Neutrophil (primary cell): Measurements from ENCODE around the gene OSGIN1.

Experiments
- H3K27ac ChIP-seq: fragments of 200-600 bp; sonication (generic); 2 replicates; pipeline ENCODE4 v1.5.1; 2016; ENCODE audit warnings: mild to moderate bottlenecking, moderate library complexity
- H3K27me3 ChIP-seq: fragments of 200-600 bp; sonication (generic); 2 replicates; pipeline ENCODE4 v1.6.0; 2016; ENCODE audit warnings: mild to moderate bottlenecking
- H3K36me3 ChIP-seq: fragments of 200-600 bp; sonication (generic); 2 replicates; pipeline ENCODE4 v1.5.1; 2017
- H3K4me1 ChIP-seq, 2 experiments: fragments of 200-600 bp in 1 of 2; sonication (generic) in 1 of 2; 1 replicate in 1 of 2; 2 replicates in 1 of 2; pipeline versions ENCODE4 v1.5.1 to v1.6.1; 2013 to 2016; ENCODE audit warnings: low read depth in 1 of 2, low read length in 1 of 2, mild to moderate bottlenecking in 1 of 2, moderate library complexity in 1 of 2; ENCODE audit not compliant: control insufficient read depth in 1 of 2, insufficient read depth in 1 of 2
- H3K4me3 ChIP-seq, 2 experiments: fragments of 200-600 bp in 1 of 2; sonication (generic) in 1 of 2; 1 replicate in 1 of 2; 2 replicates in 1 of 2; pipeline ENCODE4 v1.5.1; 2013 to 2016; ENCODE audit warnings: low read depth in 1 of 2, low read length in 1 of 2, mild to moderate bottlenecking in 1 of 2, moderate library complexity in 1 of 2
- H3K9me3 ChIP-seq: fragments of 200-600 bp; sonication (generic); 2 replicates; pipeline ENCODE4 v1.5.1; 2016
- CTCF ChIP-seq: fragments of 200-600 bp; sonication (generic); IDR thresholded peaks from 2 replicates; pipeline ENCODE4 v1.5.1; 2016; ENCODE audit warnings: antibody characterized with exemption

The OSGIN1 gene

GRCh38 chr16:83951544-83951943 is 1.5 kb upstream of the OSGIN1 start:
- TF ChIP-seq CTCF = no peak
- Histone ChIP-seq H3K9me3 (no peaks in the 10 kb centered on the region), H3K36me3 (no peaks in the 10 kb centered on the region), H3K4me3 (no peak overlapping the region), H3K4me1 (peaks cover 24 to 28% of the 10 kb centered on the region in 2 experiments), H3K27me3 (peaks cover 27% of the 10 kb centered on the region), H3K27ac (no peak overlapping the region)

GRCh38 chr16:83952587-83952939 is 477 bp upstream of the OSGIN1 start:
- Histone ChIP-seq H3K4me3 (peak overlapping the region in 1 of 2 experiments; percentile 76), H3K27ac (peak overlapping the region; percentile 81), H3K4me1 (peaks cover 24 to 33% of the 10 kb centered on the region in 2 experiments), H3K36me3 (no peaks in the 10 kb centered on the region), H3K9me3 (no peaks in the 10 kb centered on the region), H3K27me3 (peaks cover 27% of the 10 kb centered on the region)
- TF ChIP-seq CTCF = no peak

- Histone ChIP-seq H3K36me3 (no peaks in the 10 kb centered on the region), H3K9me3 (no peaks in the 10 kb centered on the region), H3K4me3 (peak overlapping the region; percentile 74 to 76), H3K27ac (peak overlapping the region; percentile 81), H3K27me3 (peaks cover 27% of the 10 kb centered on the region), H3K4me1 (peaks cover 24 to 33% of the 10 kb centered on the region in 2 experiments)
- TF ChIP-seq CTCF = peak; percentile 41
Measured at GRCh38 chr16:83953796-83954576, 946 bp downstream of the OSGIN1 start.

GRCh38 chr16:83954577-83955016 is 1.6 kb downstream of the OSGIN1 start:
- H3K36me3 ChIP-seq = no peaks in the 10 kb centered on the region
- peaks cover 27% of the 10 kb centered on the region for H3K27me3 ChIP-seq
- peak overlapping the region; percentile 74 to 76 for H3K4me3 ChIP-seq
- no peaks in the 10 kb centered on the region for H3K9me3 ChIP-seq
- H3K27ac ChIP-seq = peak overlapping the region; percentile 81
- no peak for TF ChIP-seq CTCF
- peaks cover 24 to 33% of the 10 kb centered on the region in 2 experiments for H3K4me1 ChIP-seq

- no peaks in the 10 kb centered on the region for H3K9me3 ChIP-seq
- no peaks in the 10 kb centered on the region for H3K36me3 ChIP-seq
- peaks cover 27% of the 10 kb centered on the region for H3K27me3 ChIP-seq
- H3K4me3 ChIP-seq = no peak overlapping the region
- peaks cover 24 to 33% of the 10 kb centered on the region in 2 experiments for H3K4me1 ChIP-seq
- H3K27ac ChIP-seq = no peak overlapping the region
- no peak for TF ChIP-seq CTCF
Measured at GRCh38 chr16:83955218-83956130, 2.4 kb downstream of the OSGIN1 start.
